ENCODE measurements around the gene ARFGAP3.

DNA sequence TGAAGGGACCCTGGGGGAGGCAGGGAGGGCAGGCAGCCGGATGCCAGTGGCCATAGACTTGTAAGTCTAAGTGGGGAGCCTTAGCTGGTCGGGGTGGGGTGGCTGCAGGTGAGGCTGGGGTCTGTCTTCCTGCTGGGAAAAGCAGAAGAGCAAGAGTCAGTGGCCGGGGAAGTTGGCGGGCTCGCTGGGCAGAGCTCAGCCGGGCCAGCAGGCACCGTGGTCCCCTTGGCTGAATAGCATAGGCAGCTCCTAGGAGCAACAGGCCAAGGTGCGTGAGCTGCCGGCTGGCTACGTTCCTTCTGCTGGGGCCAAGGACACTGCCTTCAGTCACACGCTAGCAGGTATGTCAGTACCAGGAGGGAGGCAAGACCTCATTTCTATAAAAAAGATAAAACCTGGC lies 68.6 kb downstream of the ARFGAP3 start:
- TF ChIP-seq POLR2A (IDR thresholded peaks at IDR 0.05; ENCODE audit: low read depth, low read length): no peak
- no peak for TF ChIP-seq POLR2AphosphoS5 (IDR thresholded peaks at IDR 0.05; ENCODE audit: low read depth, low read length)
- TF ChIP-seq TAF1 (IDR thresholded peaks at IDR 0.05; ENCODE audit: low read depth, low read length): no peak
- TF ChIP-seq SPI1 (IDR thresholded peaks at IDR 0.05; ENCODE audit: low read depth, low read length): no peak
- TF ChIP-seq POU2F2 (IDR thresholded peaks at IDR 0.05; ENCODE audit: low read depth, low read length): no peak

Measured in GM12891 (cell line).